GM19025 (cell line): ENCODE data around the gene ACTR2.
A peak's percentile ranks its signal among the peaks of the same experiment; 100 is the strongest.
"Not testable (repeated sequence)": the region's sequence is repeated elsewhere in the genome, so short reads cannot be mapped to it uniquely, and the experiment has no call there.

Source experiments
- ATAC-seq: cut with Tn5 transposase; IDR thresholded peaks from one replicate; pipeline ENCODE4 v1.9.1; 2021; ENCODE audit warnings: mild to moderate bottlenecking, low read depth, moderate library complexity; ENCODE audit not compliant: unreplicated experiment

ACTR2 gene

DNA sequence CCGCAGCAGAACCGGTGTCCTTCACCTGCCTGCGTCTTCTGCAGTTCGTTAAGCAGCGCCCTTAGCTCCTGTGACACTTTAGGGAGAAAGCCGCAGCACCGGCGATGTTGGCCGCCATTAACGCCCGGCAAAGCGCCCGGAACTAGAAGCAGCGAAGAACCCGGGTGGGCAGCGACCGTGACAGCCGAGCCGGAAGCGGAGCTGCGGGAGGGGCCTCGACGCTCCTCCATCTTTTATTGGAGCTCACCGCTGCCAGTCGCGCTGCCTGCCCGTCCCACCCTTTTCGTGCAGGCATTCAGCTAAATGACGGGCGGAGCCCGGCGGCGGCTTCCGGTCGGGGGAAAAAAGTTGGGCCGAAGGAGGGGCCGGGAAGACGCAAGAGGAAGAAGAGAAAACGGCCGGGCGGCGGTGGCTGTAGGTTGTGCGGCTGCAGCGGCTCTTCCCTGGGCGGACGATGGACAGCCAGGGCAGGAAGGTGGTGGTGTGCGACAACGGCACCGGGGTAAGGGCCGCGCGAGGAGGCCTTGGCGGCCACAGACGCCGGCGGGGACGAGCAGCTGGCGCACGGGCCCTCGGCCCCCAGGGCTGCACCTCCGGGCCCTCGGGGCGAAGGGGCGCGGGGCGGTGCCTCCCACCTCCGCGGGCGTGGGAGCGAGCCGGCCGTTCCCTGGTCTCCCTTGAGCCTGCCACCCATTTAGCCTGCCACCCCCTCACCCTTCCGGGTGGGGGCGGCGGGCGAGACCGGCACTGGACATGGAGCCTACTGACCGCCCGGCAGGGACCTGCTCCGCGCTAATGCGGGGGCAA lies at the start of gene ACTR2:
Gene ACTR2 (plus strand): TSS at position 376 of the 807 bp plus-strand sequence. CDS start 79 bp downstream, at position 455.
- ATAC-seq, result peak; percentile 84

DNA sequence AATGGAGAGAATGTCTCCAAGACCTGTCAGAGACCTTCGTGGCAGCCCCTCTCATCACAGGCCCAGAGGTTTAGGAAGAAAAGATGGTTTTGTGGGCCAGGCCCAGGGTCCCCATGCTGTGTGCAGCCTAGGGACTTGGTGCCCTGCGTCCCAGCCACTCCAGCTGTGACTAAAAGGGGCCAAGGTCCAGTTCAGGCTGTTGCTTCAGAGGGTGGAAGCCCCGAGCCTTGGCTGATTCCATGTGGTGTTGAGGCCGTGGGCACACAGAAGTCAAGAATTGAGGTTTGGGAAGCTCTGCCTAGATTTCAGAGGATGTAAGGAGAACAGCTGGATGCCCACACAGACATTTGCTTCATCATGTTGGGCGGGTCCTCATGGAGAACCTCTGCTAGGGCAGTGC lies 45.1 kb upstream of the ACTR2 start:
- ATAC-seq, result no peak

DNA sequence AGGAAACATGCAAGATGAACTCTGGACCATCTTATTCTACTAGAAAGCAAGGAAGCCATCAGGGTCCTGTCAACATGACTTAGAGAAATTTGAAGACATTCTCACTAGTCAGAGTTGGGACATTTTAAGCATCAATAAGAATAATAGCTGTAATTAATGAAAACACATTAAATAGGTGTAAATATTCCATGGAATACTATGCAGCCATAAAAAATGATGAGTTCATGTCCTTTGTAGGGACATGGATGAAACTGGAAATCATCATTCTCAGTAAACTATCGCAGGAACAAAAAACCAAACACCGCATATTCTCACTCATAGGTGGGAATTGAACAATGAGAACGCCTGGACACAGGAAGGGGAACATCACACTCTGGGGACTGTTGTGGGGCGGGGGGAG lies 44.2 kb upstream of the ACTR2 start:
- ATAC-seq, result not testable (repeated sequence)

DNA sequence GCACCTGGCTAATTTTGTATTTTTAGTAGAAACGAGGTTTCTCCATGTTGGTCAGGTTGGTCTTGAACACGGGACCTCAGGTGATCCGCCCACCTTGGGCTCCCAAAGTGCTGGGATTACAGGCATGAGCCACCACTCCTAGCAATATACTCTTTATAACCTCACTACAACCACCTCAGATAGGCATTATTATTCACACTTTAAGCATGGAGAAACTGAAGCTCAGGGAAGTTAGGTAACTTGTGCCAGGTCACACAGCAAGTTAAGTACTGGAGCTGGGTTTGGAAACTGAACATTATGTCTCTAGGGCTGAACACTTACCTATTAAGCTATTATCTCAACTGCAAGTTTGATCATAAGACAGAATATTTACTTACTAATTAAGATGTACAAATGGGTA lies 42.6 kb upstream of the ACTR2 start:
- no peak for ATAC-seq

DNA sequence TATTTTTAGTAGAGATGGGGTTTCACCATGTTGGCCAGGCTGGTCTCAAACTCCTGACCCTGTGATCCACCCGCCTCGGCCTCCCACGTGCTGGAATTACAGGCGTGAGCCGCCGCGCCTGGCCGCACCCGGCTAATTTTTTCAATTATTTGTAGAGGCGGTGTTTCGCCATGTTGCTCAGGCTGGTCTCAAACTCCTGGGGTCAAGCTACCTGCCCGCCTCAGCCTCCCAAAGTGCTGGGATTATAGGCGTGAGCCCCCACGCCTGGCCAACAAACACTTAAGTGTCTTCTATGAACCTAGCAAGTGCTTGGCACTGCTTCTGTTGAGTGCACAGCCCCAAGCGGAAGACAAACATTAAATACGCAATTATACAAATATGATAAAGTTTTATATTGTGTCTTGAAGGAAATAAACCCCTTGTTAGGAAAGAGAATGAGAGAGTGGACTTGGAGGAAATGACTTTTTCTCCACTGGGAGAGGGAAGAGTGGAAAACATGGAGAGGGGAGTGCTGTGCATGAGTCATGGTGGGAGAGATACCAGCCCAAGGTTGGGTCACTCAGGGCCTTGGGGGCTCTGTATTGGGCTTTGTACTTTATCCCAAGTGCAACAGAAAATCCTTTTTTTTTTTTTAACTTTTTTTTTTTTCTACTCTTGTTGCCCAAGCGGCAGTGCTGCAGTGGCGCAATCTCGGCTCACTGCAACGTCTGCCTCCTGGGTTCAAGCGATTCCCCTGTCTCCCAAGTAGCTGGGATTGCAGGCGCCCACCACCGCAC lies 41.4 kb upstream of the ACTR2 start:
- ATAC-seq, result no peak

DNA sequence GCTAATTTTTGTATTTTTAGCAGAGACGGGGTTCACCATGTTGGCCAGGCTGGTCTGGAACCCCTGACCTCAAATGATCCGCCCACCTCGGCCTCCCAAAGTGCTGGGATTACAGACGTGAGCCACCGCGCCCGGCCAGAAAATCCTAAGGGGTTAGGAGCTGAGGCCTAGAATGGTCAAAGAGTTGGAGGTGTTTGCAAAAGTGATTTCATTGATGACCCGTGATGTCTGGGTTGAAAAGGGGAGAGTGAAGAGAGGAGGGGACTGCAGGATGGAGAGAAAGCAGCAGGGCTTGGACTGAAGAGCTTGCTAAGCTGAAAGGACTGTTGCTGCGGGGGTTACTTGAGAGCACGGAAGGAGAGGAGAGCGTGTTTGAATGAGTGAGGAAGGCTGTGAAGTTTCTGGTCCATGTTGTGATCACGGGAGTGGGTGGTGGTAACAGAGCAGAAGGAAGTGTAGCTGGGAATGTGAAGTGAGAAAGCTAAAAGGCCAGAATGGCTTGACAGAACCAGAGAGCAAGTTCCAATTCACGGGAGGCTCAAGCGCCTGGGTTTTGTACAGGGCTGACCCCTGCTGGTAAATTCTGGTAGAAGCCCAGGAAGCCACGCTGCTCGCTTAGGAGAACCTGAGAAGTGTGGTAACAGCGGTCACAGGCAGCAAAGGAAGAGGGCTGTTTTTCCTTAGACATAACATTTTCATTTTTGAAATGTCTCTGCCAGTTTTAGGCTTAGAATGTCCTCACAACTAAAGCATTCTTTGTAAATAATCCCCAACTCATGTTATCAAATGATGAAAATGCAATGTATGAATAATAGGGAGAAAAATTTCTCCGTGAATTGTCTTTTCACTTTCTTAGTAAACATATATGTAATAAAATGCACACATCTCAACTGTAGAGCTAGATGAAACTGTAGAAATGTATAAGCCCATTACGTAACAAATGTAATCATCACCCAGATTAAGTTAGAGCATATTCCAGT lies 40.5 kb upstream of the ACTR2 start:
- ATAC-seq, result no peak

DNA sequence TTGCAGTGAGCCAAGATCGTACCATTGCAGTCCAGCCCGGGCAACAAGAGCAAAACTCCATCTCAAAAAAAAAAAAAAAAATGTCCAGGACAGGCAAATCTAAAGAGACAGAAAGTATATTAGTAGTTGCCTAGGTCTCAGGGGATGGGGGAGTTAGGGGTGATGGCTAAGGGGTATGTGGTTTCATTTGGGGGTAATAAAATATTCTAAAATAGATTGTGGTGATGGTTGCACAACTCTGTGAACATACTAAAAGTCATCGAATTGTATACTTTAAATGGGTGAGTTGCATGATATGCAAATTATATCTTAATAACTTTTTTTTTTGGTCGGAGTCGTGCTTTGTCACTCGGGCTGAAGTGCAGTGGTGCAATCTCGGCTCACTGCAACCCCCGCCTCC lies 34.2 kb upstream of the ACTR2 start:
- ATAC-seq, result no peak

DNA sequence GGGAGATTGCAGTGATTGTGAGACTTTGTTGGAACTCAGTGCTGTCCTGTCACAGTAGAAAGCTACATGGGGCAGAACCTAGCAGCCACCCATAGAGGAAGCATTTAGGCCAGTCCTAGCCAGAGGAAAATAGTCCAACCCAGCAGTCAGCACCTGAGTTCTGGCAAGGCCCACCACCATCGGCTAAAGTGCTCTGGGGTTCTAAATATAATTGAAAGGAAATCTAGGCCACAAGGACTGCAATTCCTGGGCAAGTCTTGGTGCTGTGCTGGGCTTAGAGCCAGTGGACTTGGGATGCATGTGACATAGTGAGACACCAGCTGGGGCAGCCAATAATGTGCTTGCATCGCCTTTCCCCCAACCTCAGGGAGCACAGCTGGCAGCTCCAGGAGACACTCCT lies 28.9 kb upstream of the ACTR2 start:
- no peak for ATAC-seq

DNA sequence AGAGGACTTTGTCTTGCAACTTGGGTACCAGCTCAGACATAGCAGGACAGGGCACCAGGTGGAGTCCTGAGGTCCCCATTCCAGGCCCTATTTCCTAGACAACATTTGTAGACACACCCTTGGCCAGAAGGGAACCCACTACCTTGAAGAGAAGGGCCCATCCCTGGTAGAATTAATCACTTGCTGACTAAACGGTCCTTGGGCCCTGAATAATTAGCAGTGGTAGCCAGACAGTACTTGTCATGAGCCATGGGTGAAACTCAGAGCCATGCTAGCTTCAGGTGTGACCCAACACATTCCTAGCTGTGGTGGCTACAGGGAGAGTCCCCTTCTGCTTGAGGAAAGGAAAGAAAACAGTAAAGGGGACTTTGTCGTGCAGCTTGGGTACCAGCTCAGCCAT lies 28.5 kb upstream of the ACTR2 start:
- ATAC-seq, result no peak

DNA sequence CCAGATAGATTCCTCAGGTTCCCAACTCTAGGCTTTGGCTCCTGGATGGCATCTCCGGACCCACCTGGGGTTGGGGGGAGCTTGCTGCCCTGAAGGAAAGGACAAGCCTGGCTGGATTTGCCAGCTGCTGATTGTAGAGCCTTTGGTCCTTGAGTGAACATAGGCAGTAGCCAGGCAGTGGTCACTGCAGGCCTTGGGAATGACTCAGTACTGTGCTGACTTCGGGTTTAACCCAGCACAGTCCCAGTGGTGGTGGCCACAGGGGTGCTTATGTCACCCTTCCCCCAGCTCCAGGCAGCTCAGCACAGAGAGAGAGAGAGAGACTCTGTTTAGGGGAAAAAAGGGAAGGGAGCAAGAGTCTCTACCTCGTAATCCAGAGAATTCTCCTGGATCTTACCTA lies 27.7 kb upstream of the ACTR2 start:
- no peak for ATAC-seq

DNA sequence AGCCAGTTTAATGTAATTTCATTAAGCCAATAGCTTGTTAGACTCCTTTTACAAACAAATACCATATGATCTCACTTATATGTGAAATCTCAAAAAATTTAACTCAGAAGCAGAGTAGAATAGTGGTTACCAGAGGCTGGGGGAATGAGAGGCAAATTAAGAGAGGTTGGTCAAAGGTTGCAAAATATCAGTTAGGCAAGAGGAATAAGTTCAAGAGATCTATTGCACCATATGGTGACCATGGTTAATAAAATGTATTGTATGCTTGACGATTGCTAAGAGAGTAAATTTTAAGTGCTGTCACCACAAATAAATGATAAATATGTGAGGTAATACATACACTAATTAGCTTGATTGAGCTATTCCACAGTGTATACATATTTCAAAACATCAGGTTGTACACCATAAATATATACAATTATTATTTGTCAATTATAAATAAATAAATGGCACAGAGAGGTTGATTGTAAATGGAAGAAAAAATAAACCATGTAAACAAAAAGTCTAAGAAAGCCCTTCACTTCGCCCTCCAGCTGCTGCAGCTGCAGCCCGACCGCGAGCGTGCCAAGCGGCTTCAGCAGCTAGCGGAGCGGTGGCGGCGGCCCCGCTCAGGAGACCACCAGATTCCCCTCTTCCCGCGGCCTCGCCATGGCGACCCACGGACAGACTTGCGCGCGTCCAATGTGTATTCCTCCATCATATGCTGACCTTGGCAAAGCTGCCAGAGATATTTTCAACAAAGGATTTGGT lies 23.0 kb upstream of the ACTR2 start:
- ATAC-seq, result no peak

DNA sequence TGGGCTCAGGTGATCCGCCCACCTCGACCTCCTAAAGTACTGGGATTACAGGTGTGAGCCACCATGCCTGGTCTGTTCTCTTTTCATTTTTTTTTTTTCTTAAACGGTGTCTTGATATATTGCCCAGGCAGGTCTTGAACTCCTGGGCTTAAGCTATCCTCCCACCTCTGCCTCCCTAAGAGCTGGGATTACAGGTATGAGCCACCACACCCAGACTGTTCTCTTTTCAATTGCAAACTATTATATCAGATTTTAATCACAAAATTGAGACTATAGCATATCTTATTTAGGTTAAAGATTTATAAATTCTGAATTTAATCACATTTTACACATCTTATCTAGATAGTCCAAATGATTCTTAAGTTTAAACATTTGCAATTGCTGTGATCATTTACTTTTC lies 15.5 kb upstream of the ACTR2 start:
- no peak for ATAC-seq

DNA sequence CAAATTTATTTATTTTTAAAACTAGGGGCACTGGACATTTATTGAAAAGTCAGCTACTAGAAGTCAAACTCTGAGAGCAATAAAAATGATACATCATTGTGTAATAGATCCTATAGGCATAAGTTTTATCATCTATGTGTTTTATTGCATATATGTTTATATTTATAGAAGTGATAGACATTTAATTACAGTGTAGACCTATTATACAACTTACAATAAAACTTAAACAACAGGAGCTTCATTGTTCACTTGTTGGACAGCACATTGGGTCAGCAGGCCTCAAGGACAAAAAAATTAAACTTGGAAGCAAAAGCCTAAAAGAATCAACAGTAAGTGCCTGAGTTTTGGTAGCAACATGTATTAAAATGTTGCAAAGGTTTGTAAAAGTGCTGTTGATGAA lies 15.0 kb upstream of the ACTR2 start:
- no peak for ATAC-seq

DNA sequence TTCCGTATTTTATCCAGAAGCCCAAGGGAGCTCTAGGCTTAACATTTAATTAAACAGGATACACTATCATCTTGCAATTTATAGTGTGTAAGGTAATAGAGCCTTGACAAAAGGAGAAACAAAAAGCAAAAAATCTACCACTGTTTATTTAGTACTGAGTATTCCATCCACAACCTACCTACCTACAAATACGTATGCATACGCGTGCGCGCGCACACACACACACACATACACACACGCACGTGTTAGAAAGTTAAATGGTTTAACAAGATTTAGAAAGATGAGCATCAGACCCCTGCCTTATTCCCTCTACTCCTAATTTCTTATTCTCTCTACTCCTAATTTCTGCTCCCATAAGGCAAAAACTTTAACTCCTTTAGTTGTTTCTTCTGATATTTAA lies 14.6 kb upstream of the ACTR2 start:
- no peak for ATAC-seq

DNA sequence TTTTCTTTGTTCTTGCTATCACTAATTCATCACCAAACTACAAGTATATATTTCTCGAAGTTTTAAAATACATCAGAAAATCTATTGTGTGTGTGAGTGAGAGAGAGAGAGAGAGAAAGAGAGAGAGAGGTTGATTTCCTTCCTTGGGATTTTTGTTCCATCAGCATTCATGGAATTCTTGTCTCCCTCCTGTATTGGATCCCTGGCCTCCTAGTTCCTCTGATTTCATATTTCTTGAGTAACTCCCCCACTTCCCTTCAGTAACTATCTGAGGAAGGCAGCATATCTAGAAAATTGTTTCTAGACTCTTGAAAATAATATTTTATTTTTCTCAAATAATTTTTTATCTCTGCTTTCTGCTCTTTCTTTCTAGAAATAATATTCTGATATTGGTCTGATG lies 13.3 kb upstream of the ACTR2 start:
- ATAC-seq, result no peak

DNA sequence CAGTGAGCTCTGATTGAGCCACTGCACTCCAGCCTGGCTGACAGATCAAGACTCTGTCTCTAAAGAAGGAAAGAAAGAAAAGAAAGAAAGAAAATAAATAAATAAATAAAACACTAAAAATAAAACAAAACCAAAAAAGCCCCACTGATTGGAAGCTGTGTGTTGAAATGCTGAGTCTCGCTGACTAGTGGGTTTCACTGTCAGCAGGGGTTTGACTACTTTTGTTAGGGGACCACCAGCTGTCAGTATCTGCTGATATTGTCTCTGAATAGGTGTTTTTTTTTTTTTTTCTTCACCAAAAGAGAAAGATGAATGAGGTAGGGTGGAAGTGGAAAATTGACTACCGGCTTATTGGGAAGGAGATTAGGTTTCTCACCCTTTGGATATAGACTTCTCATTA lies 12.8 kb upstream of the ACTR2 start:
- no peak for ATAC-seq

DNA sequence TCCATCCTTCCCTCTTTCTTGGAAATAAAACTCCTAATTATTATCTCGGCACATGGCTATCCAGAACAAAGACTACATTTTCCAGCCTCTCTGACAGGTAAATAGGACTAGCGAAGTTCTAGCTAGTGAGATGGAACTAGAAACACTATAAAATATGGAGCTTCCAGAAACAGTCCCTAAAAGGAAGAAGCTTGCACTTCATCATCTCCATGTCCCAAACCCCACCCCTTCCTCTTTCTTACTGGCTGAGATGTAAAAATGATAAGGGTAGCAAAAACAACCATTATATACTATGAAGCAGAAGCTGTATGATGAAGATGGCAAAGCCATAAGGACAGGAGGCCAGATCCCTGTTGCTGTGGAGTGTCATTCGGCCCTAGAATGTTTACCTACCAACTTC lies 11.7 kb upstream of the ACTR2 start:
- ATAC-seq, result no peak

DNA sequence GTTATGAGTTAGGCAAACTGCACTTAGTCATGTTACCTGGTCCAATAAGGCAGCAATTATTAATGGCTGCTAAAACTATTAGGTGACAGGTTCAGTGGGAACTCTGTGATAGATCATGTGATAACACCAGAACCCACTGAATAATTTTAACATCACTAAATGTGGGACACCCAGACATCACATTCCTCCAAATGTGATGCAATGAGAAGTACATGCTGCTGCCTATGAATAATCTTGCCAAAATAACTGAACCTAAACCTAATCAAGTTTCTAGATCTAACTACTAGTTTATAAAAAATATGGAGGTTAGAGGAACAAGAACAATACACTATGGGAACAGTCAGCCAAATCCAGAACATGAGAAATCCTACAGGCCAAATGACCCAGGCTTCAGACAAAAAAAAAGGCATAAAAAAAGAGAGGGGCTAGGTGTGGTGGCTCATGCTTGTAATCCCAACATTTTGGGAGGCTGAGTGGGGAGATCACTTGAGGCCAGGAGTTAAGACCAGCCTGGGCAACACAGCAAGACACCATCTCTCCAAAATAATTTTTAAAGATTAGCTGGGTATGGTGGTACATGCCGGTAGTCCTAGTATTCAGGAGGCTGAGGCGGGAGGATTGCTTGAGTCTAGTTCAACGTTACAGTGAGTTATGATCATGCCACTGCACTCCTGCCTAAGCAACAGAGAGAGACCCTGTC lies 7.0 kb upstream of the ACTR2 start:
- ATAC-seq, result no peak

DNA sequence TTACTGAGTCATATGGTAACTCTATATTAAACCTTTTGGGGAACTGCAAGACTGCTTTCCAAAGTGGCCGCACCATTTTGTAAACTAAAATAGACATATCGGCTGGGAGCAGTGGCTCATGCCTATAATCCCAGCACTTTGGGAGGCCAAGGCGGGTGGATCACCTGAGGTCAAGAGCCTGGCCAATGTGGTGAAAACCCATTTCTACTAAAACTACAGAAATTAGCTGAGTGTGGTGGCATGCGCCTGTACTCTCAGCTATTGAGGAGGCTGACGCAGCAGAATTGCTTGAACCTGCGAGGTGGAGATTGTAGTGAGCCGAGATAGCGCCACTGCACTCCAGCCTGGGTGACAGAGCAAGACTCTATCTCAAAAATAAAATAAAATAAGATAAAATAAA lies 6.4 kb upstream of the ACTR2 start:
- not testable (repeated sequence) for ATAC-seq
